ENCODE results near the gene TEX264. TPM values are rescaled to one million over a fixed set of nuclear protein-coding genes. Genes with fewer than 3 reads are reported as not detected.

The TEX264 gene
- total and polyA plus RNA-seq, 3 experiments from 2014 or later, result 48.2 to 110 (median 52.3) TPM

- ChIA-PET POLR2A (interaction anchor here (0.5 to 4.3 kb wide), 6 partner anchors 9 to 295 kb away, joined by 3 to 89 read pairs (median 6); partner anchors contain the start of gene DCAF1), CTCF (interaction anchor here (0.6 to 14.8 kb wide), 18 partner anchors 10 to 1065 kb away, joined by 3 to 210 read pairs (median 6); partner anchors contain the start of genes DCAF1, RAD54L2 and TEX264)
- Histone ChIP-seq H3K27ac (ENCODE audit: low read depth, low read length) (peak overlapping the region; percentile 5), H3K4me1 (ENCODE audit: insufficient read depth, low read length) (peaks cover 97% of the 10 kb centered on the region), H3K9me3 (ENCODE audit: low read length) (no peaks in the 10 kb centered on the region), H3K36me3 (ENCODE audit: insufficient read depth, low read length) (peaks cover 17% of the 10 kb centered on the region), H3K27me3 (ENCODE audit: insufficient read depth, low read length, poor library complexity, severe bottlenecking) (no peaks in the 10 kb centered on the region), H3K4me3 (ENCODE audit: low read length) (peak overlapping the region; percentile 47)
- peak; percentile 32 to 74 (median 56) for DNase-seq
- H3K4me1 Mint-ChIP-seq, result peaks cover 69 to 97% (median 96%) of the 10 kb centered on the region in 3 donors
- H3K27ac Mint-ChIP-seq, result peak overlapping the region; percentile 59 to 91 (median 85)
- H3K9me3 Mint-ChIP-seq, result no peaks in the 10 kb centered on the region
- H3K36me3 Mint-ChIP-seq, result peaks cover 5 to 55% (median 14%) of the 10 kb centered on the region in 3 donors
- peaks cover 0 to 1% of the 10 kb centered on the region in 2 donors for H3K27me3 Mint-ChIP-seq
- peak overlapping the region; percentile 67 to 81 (median 76) for H3K4me3 Mint-ChIP-seq
Measured at GRCh38 chr3:51681453-51681852, 10.4 kb downstream of the TEX264 start.

GRCh38 chr3:51682079-51682478 is 11.0 kb downstream of the TEX264 start:
- H3K4me1 ChIP-seq (ENCODE audit: insufficient read depth, low read length), result peaks cover 98% of the 10 kb centered on the region
- DNase-seq, result peak; percentile 49 to 82 (median 81)
- H3K4me3 ChIP-seq (ENCODE audit: low read length), result peak overlapping the region; percentile 47
- Mint-ChIP-seq H3K4me1 (peaks cover 73 to 99% (median 97%) of the 10 kb centered on the region in 3 donors), H3K27me3 (peaks cover 0 to 1% of the 10 kb centered on the region in 2 donors), H3K27ac (peak overlapping the region; percentile 59 to 91 (median 85)), H3K4me3 (peak overlapping the region; percentile 13 to 81 (median 71)), H3K36me3 (peaks cover 6 to 55% (median 14%) of the 10 kb centered on the region in 3 donors), H3K9me3 (no peaks in the 10 kb centered on the region)
- POLR2A ChIA-PET, result interaction anchor here (0.5 to 4.3 kb wide), 4 partner anchors 10 to 296 kb away, joined by 3 to 89 read pairs (median 16); partner anchors contain the start of gene DCAF1
- no peaks in the 10 kb centered on the region for H3K27me3 ChIP-seq (ENCODE audit: insufficient read depth, low read length, poor library complexity, severe bottlenecking)
- H3K36me3 ChIP-seq (ENCODE audit: insufficient read depth, low read length), result peaks cover 12% of the 10 kb centered on the region
- CTCF ChIA-PET, result interaction anchor here (0.6 to 14.8 kb wide), 27 partner anchors 9 to 1112 kb away, joined by 3 to 210 read pairs (median 4); partner anchors contain the start of genes DCAF1, HEMK1, MANF and RAD54L2
- peak overlapping the region; percentile 5 for H3K27ac ChIP-seq (ENCODE audit: low read depth, low read length)
- H3K9me3 ChIP-seq (ENCODE audit: low read length), result no peaks in the 10 kb centered on the region

GRCh38 chr3:51682526-51682925 is 11.5 kb downstream of the TEX264 start:
- peak overlapping the region in 3 of 7 donors; percentile 13 to 81 (median 79) for H3K4me3 Mint-ChIP-seq
- peaks cover 99% of the 10 kb centered on the region for H3K4me1 ChIP-seq (ENCODE audit: insufficient read depth, low read length)
- CTCF ChIA-PET, result interaction anchor here (0.6 to 14.8 kb wide), 24 partner anchors 9 to 1113 kb away, joined by 3 to 210 read pairs (median 4); partner anchors contain the start of genes DCAF1, HEMK1, MANF and RAD54L2

GRCh38 chr3:51683566-51683965 is 12.5 kb downstream of the TEX264 start:
- Histone ChIP-seq H3K36me3 (ENCODE audit: insufficient read depth, low read length) (peaks cover 21% of the 10 kb centered on the region), H3K4me3 (ENCODE audit: low read length) (no peak overlapping the region), H3K27me3 (ENCODE audit: insufficient read depth, low read length, poor library complexity, severe bottlenecking) (no peaks in the 10 kb centered on the region), H3K4me1 (ENCODE audit: insufficient read depth, low read length) (peaks cover 99% of the 10 kb centered on the region), H3K27ac (ENCODE audit: low read depth, low read length) (no peak overlapping the region), H3K9me3 (ENCODE audit: low read length) (no peaks in the 10 kb centered on the region)
- peaks cover 76 to 100% (median 99%) of the 10 kb centered on the region in 3 donors for H3K4me1 Mint-ChIP-seq
- ChIA-PET POLR2A (interaction anchor here (0.8 to 4.3 kb wide), 2 partner anchors 11 to 183 kb away, joined by 7 to 26 read pairs; partner anchors contain the start of gene DCAF1), CTCF (interaction anchor here (10.5 to 14.8 kb wide), 2 partner anchors 14 to 182 kb away, joined by 188 to 210 read pairs; partner anchors contain the start of genes DCAF1 and TEX264)
- peak in 1 of 5 donors; percentile 24 for DNase-seq
- H3K36me3 Mint-ChIP-seq, result peaks cover 7 to 60% (median 17%) of the 10 kb centered on the region in 3 donors
- H3K9me3 Mint-ChIP-seq, result no peaks in the 10 kb centered on the region
- peak overlapping the region in 4 of 8 donors; percentile 45 to 98 (median 76) for H3K27ac Mint-ChIP-seq
- no peak overlapping the region for H3K4me3 Mint-ChIP-seq
- H3K27me3 Mint-ChIP-seq, result peaks cover 0 to 1% of the 10 kb centered on the region in 2 donors

More at GRCh38 chr3:51682526-51682925, 11.5 kb downstream of the TEX264 start:
- Mint-ChIP-seq H3K27me3 (peaks cover 0 to 1% of the 10 kb centered on the region in 2 donors), H3K27ac (peak overlapping the region in 6 of 8 donors; percentile 51 to 91 (median 81)), H3K4me1 (peaks cover 76 to 100% (median 99%) of the 10 kb centered on the region in 3 donors), H3K9me3 (no peaks in the 10 kb centered on the region), H3K36me3 (peaks cover 6 to 57% (median 14%) of the 10 kb centered on the region in 3 donors)
- no peak for DNase-seq
- no peak overlapping the region for H3K27ac ChIP-seq (ENCODE audit: low read depth, low read length)
- H3K9me3 ChIP-seq (ENCODE audit: low read length), result no peaks in the 10 kb centered on the region
- POLR2A ChIA-PET, result interaction anchor here (1.5 to 4.3 kb wide), 3 partner anchors 10 to 296 kb away, joined by 3 to 89 read pairs (median 26); partner anchors contain the start of gene DCAF1
- H3K27me3 ChIP-seq (ENCODE audit: insufficient read depth, low read length, poor library complexity, severe bottlenecking), result no peaks in the 10 kb centered on the region
- H3K36me3 ChIP-seq (ENCODE audit: insufficient read depth, low read length), result peaks cover 12% of the 10 kb centered on the region
- H3K4me3 ChIP-seq (ENCODE audit: low read length), result peak overlapping the region; percentile 10

GRCh38 chr3:51684971-51685751 is 14.1 kb downstream of the TEX264 start:
- Mint-ChIP-seq H3K4me3 (peak overlapping the region; percentile 27 to 91 (median 79)), H3K36me3 (peaks cover 12 to 63% (median 18%) of the 10 kb centered on the region in 3 donors), H3K27ac (peak overlapping the region; percentile 93 to 99 (median 97)), H3K4me1 (peaks cover 74 to 92% (median 91%) of the 10 kb centered on the region in 3 donors), H3K9me3 (no peaks in the 10 kb centered on the region), H3K27me3 (peaks cover 0 to 1% of the 10 kb centered on the region in 2 donors)
- POLR2A ChIA-PET, result interaction anchor here (0.6 to 2.2 kb wide), 3 partner anchors 14 to 186 kb away, joined by 3 to 14 read pairs (median 13); partner anchors contain the start of genes DCAF1 and TEX264
- CTCF ChIA-PET, result interaction anchor here (1.1 to 14.8 kb wide), 3 partner anchors 15 to 296 kb away, joined by 4 to 210 read pairs (median 188); partner anchors contain the start of genes DCAF1 and TEX264
- H3K4me3 ChIP-seq (ENCODE audit: low read length), result peak overlapping the region; percentile 70
- peaks cover 21% of the 10 kb centered on the region for H3K36me3 ChIP-seq (ENCODE audit: insufficient read depth, low read length)
- no peak for DNase-seq
- H3K27me3 ChIP-seq (ENCODE audit: insufficient read depth, low read length, poor library complexity, severe bottlenecking), result no peaks in the 10 kb centered on the region
- H3K27ac ChIP-seq (ENCODE audit: low read depth, low read length), result peak overlapping the region; percentile 6
- H3K4me1 ChIP-seq (ENCODE audit: insufficient read depth, low read length), result peaks cover 96% of the 10 kb centered on the region
- no peaks in the 10 kb centered on the region for H3K9me3 ChIP-seq (ENCODE audit: low read length)

GRCh38 chr3:51686056-51686455 is 15.0 kb downstream of the TEX264 start:
- Histone ChIP-seq H3K4me1 (ENCODE audit: insufficient read depth, low read length) (peaks cover 87% of the 10 kb centered on the region), H3K27me3 (ENCODE audit: insufficient read depth, low read length, poor library complexity, severe bottlenecking) (no peaks in the 10 kb centered on the region), H3K4me3 (ENCODE audit: low read length) (peak overlapping the region; percentile 70), H3K9me3 (ENCODE audit: low read length) (no peaks in the 10 kb centered on the region), H3K27ac (ENCODE audit: low read depth, low read length) (peak overlapping the region; percentile 65), H3K36me3 (ENCODE audit: insufficient read depth, low read length) (peaks cover 23% of the 10 kb centered on the region)
- Mint-ChIP-seq H3K4me1 (peaks cover 71 to 89% (median 89%) of the 10 kb centered on the region in 3 donors), H3K4me3 (peak overlapping the region; percentile 27 to 91 (median 79)), H3K27me3 (peaks cover 0 to 1% of the 10 kb centered on the region in 2 donors), H3K36me3 (peaks cover 12 to 69% (median 18%) of the 10 kb centered on the region in 3 donors), H3K9me3 (no peaks in the 10 kb centered on the region), H3K27ac (peak overlapping the region; percentile 93 to 99 (median 97))
- CTCF ChIA-PET, result interaction anchor here (1.0 to 14.8 kb wide), 4 partner anchors 16 to 1070 kb away, joined by 3 to 210 read pairs (median 96); partner anchors contain the start of genes DCAF1 and TEX264
- no peak for DNase-seq
- POLR2A ChIA-PET, result interaction anchor here (0.6 to 2.2 kb wide), 3 partner anchors 15 to 187 kb away, joined by 3 to 14 read pairs (median 13); partner anchors contain the start of genes DCAF1 and TEX264
